GM18498 (cell line): ENCODE results near the gene SBNO1.
"Not testable (repeated sequence)": the region's sequence is repeated elsewhere in the genome, so short reads cannot be mapped to it uniquely, and the experiment has no call there.

Experiments
- ATAC-seq: cut with Tn5 transposase; IDR thresholded peaks from one replicate; pipeline ENCODE4 v1.9.1; 2021; ENCODE audit warnings: mild to moderate bottlenecking, moderate library complexity; ENCODE audit not compliant: unreplicated experiment

SBNO1 gene

DNA sequence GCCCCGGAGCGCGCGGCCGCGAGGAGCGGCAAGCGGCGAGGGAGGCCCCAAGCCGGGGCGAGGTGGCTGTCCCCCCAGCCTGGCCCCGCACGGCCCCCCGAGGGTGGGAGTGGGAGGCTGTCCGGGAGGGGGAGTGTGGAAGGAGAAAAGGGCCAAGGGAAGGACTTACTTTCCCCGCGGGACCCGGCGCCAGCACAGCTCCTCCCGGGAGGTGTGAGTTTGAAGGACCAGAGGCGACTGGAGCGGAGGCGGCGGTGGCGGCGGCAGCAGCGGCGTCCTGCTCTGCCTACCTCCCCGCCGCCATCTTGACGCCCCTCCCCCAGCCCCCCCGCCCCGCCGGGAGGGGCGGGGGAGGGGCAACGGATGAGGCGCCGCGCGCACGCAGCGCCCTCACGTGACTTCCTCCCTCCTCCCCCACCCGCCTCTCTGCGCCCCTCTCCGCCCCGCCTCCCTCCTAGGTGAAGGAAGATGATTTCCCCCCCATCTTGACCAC lies at the start of gene SBNO1:
SBNO1 (minus strand) TSS at position 316 of the 493 bp plus-strand sequence. CDS start 14,406 bp downstream, outside the sequence.
- ATAC-seq: peak; percentile 52

- no peak for ATAC-seq
Observed at GRCh38 chr12:123410041-123410412, 45.4 kb upstream of the SBNO1 start.

- ATAC-seq: not testable (repeated sequence)
Observed at GRCh38 chr12:123409284-123410040, 44.8 kb upstream of the SBNO1 start.

DNA sequence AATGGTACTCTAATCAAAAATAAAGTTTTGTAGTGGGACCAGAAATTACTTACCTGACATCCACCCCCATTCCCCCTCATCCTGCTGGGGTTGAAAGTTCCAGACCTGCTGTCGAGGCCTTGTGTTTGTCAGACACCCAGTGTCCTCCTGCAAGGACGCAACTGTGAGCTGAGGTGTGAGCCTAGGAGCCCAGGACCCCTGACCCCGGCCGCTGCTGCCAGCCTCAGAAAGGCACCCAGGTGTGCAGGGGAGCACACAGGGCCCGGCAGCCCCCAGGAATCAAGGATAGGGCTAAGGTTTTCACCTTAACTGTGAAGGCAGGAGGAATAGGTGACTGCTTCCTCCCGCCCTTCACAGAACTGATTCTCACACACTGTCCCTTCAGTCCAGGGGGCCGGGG lies 44.0 kb upstream of the SBNO1 start:
- not testable (repeated sequence) for ATAC-seq

DNA sequence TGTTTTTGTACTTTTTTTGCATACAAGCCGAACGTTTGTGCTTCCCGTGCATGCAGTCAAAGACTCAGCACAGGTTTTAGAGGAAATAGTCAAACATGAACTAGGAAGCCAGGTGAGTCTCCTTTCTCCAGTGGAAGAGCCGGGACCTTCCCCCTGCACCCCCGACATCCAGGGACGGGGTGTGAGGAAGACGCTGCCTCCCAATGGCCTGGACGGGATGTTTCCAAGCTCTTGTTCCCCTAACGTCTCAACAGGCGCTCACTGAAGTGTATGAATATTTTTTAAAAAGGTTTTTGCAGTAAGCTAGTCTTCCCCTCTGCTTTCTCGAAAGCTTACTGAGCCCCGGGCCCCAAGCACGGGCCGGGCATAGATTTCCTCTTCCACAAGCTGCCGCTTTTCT lies 43.3 kb upstream of the SBNO1 start:
- ATAC-seq: not testable (repeated sequence)

DNA sequence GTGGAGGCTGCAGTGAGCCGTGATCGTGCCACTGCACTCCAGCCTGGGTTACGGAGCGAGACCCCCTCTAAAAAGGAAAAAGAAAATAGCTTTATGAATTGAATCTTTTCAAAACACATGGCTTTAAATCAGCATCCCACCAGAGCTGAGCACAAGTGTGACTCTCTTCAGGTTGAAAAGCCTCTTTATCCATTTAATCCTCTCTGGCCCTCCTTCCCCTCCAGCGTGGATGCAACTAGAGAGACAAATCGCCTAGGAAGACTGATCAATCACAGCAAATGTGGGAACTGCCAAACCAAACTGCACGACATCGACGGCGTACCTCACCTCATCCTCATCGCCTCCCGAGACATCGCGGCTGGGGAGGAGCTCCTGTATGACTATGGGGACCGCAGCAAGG lies 42.6 kb upstream of the SBNO1 start:
- not testable (repeated sequence) for ATAC-seq

DNA sequence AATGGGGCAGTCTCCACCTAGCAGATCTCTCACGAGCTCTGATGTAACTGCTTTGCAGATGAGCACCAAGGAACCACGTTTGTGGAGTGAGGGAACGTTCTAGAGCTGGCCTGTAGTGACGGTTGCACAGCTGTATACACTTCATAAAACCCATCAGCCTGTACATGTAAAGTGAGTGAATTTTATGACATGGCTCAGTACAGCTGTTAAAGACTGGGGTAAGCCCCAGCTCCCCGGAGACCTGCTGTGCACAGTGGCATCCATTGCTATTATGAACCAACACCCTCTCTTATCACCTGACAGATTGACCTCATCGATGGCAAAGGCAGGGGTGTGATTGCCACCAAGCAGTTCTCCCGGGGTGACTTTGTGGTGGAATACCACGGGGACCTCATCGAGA lies 39.9 kb upstream of the SBNO1 start:
- ATAC-seq: no peak

DNA sequence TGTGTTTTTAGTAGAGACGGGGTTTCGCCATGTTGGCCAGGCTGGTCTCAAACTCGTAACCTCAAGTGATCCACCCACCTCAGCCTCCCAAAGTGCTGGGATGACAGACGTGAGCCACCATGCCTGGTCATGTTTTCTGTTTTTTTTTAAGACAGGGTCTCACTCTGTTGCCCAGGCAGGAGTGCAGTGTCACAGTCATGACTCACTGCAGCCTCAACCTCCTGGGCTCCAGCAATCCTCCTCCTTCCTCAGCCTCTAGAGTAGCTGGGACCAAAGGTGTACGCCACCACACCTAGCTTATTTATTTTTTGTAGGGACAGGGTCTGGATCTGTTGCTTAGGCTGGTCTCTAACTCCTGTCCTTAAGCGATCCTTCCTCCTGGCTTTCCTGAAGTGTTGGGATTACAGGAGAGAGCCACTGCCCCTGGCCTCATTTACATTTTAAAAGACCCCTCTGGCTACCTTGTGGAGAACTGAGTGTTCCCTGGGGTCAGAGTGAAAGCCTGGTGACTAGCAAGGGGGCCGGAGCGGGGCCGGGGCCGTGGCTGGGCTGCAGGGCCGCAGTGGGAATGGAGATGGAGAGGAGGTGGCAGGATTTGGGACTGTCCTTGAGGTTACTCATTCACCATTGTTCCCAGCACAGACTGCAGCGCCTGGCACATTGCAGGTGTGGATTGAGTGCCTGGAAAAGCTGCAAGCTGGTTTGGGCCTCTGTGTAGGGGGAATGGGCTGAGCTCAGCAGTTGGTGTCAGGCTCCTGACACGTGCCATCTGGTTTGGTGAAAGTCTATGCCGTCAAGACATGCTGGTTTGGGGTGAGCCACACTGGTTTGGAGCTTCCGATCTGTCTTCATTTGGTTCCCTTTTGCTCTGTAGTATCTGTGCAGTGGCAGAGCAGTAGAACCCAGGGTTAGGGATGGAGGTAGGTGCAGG lies 37.4 kb upstream of the SBNO1 start:
- ATAC-seq: no peak

DNA sequence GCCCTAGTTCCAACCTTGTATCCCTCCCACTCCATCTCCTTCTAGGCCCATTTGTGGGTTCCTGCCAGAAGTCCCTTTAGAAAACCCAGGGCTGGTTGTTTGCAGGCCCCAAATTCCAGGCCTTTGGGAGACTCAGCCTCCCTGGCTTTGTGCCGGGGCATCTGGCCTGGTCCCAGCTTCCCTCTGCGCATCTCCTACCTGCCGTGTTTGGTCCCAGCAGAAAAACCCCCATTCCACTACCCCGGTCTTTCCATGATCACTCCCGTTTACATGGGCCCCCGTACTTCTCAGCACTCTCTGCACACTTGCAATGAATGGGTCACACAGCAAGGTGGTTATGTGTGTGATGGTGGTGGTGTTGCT lies 34.6 kb upstream of the SBNO1 start:
- no peak for ATAC-seq

GRCh38 chr12:123398550-123399254 lies 34.1 kb upstream of the SBNO1 start:
- ATAC-seq: no peak

- ATAC-seq: no peak
Observed at GRCh38 chr12:123398177-123398549, 33.5 kb upstream of the SBNO1 start.

- no peak for ATAC-seq
Observed at GRCh38 chr12:123397400-123397799, 32.8 kb upstream of the SBNO1 start.

GRCh38 chr12:123396954-123397353 lies 32.3 kb upstream of the SBNO1 start:
- ATAC-seq: no peak

GRCh38 chr12:123396543-123396942 lies 31.9 kb upstream of the SBNO1 start:
- ATAC-seq: no peak

DNA sequence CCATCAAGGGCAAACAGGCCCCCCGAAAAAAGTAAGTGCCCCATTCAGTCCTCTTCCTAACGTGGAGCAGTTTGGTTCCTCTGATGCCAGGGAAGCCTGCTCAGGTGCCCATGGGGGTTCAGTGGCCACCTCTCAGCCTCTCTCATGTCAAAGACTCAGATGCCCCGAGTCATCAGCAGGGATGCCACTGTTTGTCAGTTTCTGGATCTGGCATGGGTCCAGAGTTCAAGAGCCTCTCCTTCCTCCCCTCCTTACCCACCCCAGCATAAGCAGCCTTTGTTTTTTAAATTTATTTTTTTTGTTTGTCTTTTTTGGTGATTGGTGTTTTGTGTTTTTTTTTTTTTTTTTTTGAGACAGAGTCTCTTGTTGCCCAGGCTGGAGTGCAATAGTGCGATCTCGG lies 30.6 kb upstream of the SBNO1 start:
- ATAC-seq: no peak

GRCh38 chr12:123393747-123394146 lies 29.1 kb upstream of the SBNO1 start:
- no peak for ATAC-seq

DNA sequence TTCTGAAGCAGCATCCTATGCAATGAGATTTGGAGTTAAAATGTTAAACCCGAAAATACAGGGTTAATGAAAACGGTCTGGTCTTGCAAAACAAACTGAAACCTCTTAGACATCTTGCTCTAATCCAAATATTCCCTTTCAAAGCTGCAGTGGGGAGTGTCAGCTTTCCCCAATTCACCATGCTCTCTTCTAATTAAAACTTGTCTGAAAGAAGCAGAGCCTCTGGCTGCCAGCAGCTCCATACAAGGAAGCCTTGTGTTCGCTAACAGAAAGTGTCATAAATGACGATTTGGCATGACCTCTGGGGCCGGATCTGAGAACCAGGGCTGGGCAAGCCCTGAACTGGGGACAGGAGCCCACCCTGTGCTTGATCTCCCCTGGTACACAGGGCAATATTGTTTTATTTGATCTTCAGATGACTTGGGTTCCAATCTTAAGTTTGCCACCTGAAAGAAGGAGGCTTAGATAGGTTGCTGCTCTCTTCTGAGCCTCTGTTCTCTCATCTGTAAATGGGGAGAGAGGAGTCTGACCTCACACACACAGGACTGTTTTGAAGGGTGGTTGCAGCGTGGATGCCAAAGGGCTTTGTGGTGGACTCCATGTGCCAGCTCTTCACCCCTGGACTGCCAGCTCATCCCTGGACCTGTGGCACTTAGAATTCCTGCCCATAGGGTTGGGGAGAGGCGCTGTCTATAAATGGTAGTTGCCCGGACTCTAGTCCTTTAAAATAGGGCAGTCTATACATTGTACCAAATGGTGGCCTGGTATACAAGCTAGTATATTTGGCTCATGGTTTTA lies 27.1 kb upstream of the SBNO1 start:
- no peak for ATAC-seq

- ATAC-seq: no peak
Observed at GRCh38 chr12:123390498-123391426, 26.1 kb upstream of the SBNO1 start.

DNA sequence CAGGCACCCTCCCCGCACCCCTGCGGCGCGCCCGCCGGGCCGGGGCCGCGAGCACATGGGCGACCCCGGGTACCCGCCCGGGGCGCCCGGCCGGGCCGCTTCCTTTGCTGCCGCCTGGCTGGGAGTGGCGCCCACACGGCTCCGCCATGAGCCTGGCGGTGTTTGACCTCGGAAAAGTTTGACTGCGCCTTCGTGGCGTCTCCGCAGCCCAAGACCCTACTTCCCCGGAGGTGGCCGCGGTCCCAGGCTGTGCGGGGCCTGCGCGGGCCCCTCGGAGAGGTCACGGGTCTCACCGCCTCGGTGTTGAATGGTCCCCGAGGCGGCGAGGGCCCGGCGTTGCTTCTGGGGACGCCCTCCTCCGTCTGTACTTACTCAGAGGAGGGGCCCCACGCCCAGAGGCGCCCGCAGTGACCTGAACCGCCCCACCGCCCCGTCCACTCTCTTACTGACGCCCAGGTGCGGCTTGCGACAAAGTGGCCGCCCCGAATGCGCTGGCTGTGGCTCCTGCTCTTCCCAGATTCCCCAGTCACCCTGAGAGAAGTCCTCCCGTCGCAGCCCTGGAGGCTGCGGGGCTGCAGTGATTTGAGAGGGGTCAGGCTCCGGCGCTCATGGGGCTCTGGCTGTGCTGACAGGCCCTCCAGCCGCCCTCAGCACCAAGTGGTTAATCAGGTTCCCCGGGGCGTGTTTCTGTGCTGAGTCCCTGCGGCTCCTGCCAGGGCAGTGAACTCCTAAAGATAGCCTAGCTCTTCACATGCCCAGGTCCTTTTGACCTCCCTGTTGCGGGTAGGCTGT lies 25.1 kb upstream of the SBNO1 start:
- ATAC-seq: peak; percentile 21
